Psoas muscle (tissue), 8 donors: ENCODE results near the gene NRIP3. TPM values are rescaled to one million over a fixed set of nuclear protein-coding genes. Genes with fewer than 3 reads are reported as not detected.

ENCODE experiments used
- ATAC-seq, 4 donors: fragments of 200-7000 bp; cut with Tn5 transposase; one replicate each; pipeline ENCODE4 v1.9.1; 2020; ENCODE audit warnings: moderate library complexity in 3 of 4, mild to moderate bottlenecking in 2 of 4
- DNase-seq, 2 donors: peaks; one replicate each; pipeline ENCODE4 v3.0.0-alpha.2; 2020
- H3K27ac ChIP-seq: fragments of 200-600 bp; one replicate; pipeline ENCODE4 v1.8.0; 2022
- H3K27me3 ChIP-seq, 3 donors: fragments of 200-600 bp in 1 of 3; one replicate each; pipeline versions ENCODE4 v1.6.1 to v1.8.0; 2013 to 2022; ENCODE audit warnings: low read length in 2 of 3, mild to moderate bottlenecking in 2 of 3, moderate library complexity in 1 of 3; ENCODE audit not compliant: insufficient read depth in 3 of 3
- H3K36me3 ChIP-seq, 2 donors: fragments of 200-600 bp in 1 of 2; one replicate each; pipeline versions ENCODE4 v1.6.1 to v1.8.0; 2013 to 2022; ENCODE audit warnings: low read depth in 1 of 2, mild to moderate bottlenecking in 1 of 2, moderate library complexity in 1 of 2; ENCODE audit not compliant: insufficient read depth in 1 of 2
- H3K4me1 ChIP-seq: fragments of 200-600 bp; one replicate; pipeline ENCODE4 v1.8.0; 2022
- H3K4me3 ChIP-seq: fragments of 200-600 bp; one replicate; pipeline ENCODE4 v1.8.0; 2022; ENCODE audit warnings: mild to moderate bottlenecking
- H3K9me3 ChIP-seq: fragments of 200-600 bp; one replicate; pipeline ENCODE4 v1.8.0; 2022
- WGBS, 3 donors: extraction: QIAGEN DNeasy Blood & Tissue Kit; methylation state at CpG; one replicate each; pipeline versions ENCODE4 v1.1.6 to v1.1.7; 2013; 5-methylcytosine and 5-hydroxymethylcytosine counted together
- intact Hi-C, 2 donors: fragments of 100-400 bp; cut with DNase I; formaldehyde crosslinking; loops; one replicate each; pipeline versions ENCODE4 v1.11.0 to v1.14.2; 2022
- polyA plus RNA-seq, 3 donors: library from polyadenylated mRNA; stranded (reverse); fragments of 200-250 nt; gene quantifications; one replicate each; pipeline ENCODE4 v1.2.3, GENCODE V29; 2013
- total RNA-seq, 4 donors: library from RNA; stranded (reverse); fragmentation: NEBNext Ultra II Directional in 2 of 4; extraction: Animal tissue kit (Norgen Biotek cat#: 25700) in 2 of 4; gene quantifications; one replicate each; pipeline versions ENCODE4 v1.2.1 to v1.2.4, GENCODE V29; 2021 to 2023
- TF ChIP-seq, protein P1 (sequence below): fragments of 200-600 bp; IDR thresholded peaks from one replicate; pipeline ENCODE4 v1.8.0; 2022; ENCODE audit warnings: antibody characterized with exemption
- donor health status: healthy with polysubstance abuse.
- donor health status: DM: no; HTN: no; CAD: no; lungs with moderate emphysema.
- donor health status: Bipolar disorder and iron deficiency.
- donor health status: healthy.
- donor health status: DM: yes; HTN: yes; CAD: no.
- donor health status: DM: no; HTN: no; CAD: no.
- donor health status: DM: no; HTN: no; CAD: no.
- donor health status: DM: yes; HTN: yes; CAD: no.

NRIP3 gene
- total and polyA plus RNA-seq, 7 donors, result 0.09 to 2.1 (median 0.23) TPM; not detected in 1

DNA sequence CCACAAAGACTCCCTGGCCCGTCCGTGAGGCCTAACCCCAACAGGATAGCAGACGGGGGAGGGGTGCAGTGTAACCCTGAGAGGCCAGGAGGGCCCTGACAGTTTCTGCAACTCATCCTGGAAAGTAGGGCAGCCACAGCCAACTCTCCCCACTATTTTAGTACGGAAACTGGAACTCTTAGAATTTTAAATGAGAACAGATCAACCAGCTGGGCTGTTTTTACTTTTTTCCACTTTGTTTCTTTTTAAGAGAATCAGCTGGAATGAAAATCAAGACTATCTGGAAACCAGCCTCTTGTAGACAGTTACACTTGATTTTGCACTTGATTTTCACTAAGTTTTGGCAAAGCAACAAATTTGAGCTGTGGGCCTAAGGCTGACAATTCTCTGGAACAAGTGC lies 42.7 kb upstream of the NRIP3 start:
- Histone ChIP-seq H3K4me1 (no peaks in the 10 kb centered on the region), H3K36me3 (no peaks in the 10 kb centered on the region), H3K27me3 (peaks cover 0 to 2% (median 0%) of the 10 kb centered on the region in 3 donors), H3K4me3 (no peak overlapping the region), H3K27ac (no peak overlapping the region), H3K9me3 (no peaks in the 10 kb centered on the region)
- DNase-seq, result no peak
- intact Hi-C loops, result no loop called here
- TF ChIP-seq, protein P1, sequence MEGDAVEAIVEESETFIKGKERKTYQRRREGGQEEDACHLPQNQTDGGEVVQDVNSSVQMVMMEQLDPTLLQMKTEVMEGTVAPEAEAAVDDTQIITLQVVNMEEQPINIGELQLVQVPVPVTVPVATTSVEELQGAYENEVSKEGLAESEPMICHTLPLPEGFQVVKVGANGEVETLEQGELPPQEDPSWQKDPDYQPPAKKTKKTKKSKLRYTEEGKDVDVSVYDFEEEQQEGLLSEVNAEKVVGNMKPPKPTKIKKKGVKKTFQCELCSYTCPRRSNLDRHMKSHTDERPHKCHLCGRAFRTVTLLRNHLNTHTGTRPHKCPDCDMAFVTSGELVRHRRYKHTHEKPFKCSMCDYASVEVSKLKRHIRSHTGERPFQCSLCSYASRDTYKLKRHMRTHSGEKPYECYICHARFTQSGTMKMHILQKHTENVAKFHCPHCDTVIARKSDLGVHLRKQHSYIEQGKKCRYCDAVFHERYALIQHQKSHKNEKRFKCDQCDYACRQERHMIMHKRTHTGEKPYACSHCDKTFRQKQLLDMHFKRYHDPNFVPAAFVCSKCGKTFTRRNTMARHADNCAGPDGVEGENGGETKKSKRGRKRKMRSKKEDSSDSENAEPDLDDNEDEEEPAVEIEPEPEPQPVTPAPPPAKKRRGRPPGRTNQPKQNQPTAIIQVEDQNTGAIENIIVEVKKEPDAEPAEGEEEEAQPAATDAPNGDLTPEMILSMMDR, result no peak
- no peak for ATAC-seq
- WGBS, 3 donors, result 76 to 81% (median 81%) methylated on average over 4 of the region's 4 CpGs

DNA sequence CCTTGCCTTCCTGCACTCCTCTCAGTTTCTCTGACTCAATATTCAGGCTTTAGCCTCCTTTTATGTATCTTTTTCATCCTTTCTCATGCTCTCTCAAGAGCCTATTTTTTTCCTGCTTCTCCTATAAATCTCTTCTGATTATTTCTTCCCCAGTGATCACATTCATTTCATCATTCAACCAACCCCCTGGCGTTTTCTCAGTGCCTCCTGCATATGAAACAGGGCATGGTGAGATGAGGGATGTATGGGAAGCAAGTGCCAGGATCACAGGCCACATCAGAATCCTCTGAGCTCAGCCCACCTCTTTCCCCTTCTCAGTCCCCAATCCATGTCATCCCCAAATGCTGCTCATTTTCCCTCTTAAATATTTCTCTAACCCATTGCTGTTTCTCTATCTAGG lies 38.7 kb upstream of the NRIP3 start:
- H3K4me1 ChIP-seq, result no peaks in the 10 kb centered on the region
- peaks cover 0 to 5% (median 0%) of the 10 kb centered on the region in 3 donors for H3K27me3 ChIP-seq
- TF ChIP-seq, protein P1, result no peak
- no peaks in the 10 kb centered on the region for H3K9me3 ChIP-seq
- H3K4me3 ChIP-seq, result no peak overlapping the region
- no peak overlapping the region for H3K27ac ChIP-seq
- no peaks in the 10 kb centered on the region for H3K36me3 ChIP-seq
- DNase-seq (no peak), ATAC-seq (no peak)
- 45 to 78% (median 67%) methylated on average over 1 of the region's 1 CpG for WGBS, 3 donors
- intact Hi-C loops, result no loop called here

DNA sequence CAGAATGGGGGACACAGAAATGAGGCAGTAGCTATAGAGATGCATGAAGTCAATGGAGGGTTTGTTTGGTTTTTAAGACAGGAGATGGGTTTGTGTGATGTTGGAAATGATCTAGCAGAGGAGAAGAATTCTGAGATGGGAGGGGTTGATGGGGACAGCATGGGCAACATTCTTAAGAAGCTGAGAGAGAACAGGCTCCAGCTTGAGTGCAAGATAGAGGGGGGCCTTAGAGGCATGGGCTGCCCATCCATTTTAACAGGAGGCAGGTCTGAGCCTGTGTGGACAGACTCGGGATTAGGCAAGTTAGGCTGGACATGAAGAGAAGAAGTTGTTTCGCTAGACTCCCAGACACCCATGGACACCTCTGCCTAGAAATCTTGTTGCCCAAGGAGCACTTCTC lies 37.9 kb upstream of the NRIP3 start:
- peaks cover 0 to 5% (median 0%) of the 10 kb centered on the region in 3 donors for H3K27me3 ChIP-seq
- ATAC-seq (no peak), DNase-seq (no peak)
- intact Hi-C loops, result no loop called here
- TF ChIP-seq, protein P1, result no peak
- H3K27ac ChIP-seq, result no peak overlapping the region
- no peaks in the 10 kb centered on the region for H3K4me1 ChIP-seq
- H3K9me3 ChIP-seq, result no peaks in the 10 kb centered on the region
- no peaks in the 10 kb centered on the region for H3K36me3 ChIP-seq
- WGBS, 3 donors, result 84 to 94% (median 91%) methylated on average over 2 of the region's 2 CpGs
- H3K4me3 ChIP-seq, result no peak overlapping the region

DNA sequence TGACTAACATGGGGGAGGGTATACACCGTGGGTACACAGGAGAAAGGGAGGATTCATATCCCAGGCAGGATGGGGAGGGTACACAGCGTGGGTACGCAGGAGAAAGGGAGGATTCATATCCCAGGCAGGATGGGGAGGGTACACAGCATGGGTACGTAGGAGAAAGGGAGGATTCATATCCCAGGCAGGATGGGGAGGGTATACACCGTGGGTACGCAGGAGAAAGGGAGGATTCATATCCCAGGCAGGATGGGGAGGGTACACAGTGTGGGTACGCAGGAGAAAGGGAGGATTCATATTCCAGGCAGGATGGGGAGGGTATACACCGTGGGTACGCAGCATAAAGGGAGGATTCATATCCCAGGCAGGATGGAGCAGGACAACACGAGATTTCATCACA lies 36.6 kb upstream of the NRIP3 start:
- DNase-seq, result no peak

More for the DNA sequence above, 36.6 kb upstream of the NRIP3 start:
- Histone ChIP-seq H3K27ac (no peak overlapping the region), H3K27me3 (peaks cover 0 to 5% (median 0%) of the 10 kb centered on the region in 3 donors), H3K4me1 (no peaks in the 10 kb centered on the region), H3K36me3 (no peaks in the 10 kb centered on the region), H3K4me3 (no peak overlapping the region), H3K9me3 (no peaks in the 10 kb centered on the region)
- intact Hi-C loops, result no loop called here
- 90 to 92% (median 91%) methylated on average over 10 of the region's 10 CpGs for WGBS, 3 donors
- TF ChIP-seq, protein P1, result no peak
- no peak for ATAC-seq
